Measurements from ENCODE around the gene TAF12. TPM values are rescaled to one million over a fixed set of nuclear protein-coding genes. Genes with fewer than 3 reads are reported as not detected.
"Not testable (repeated sequence)": the region's sequence is repeated elsewhere in the genome, so short reads cannot be mapped to it uniquely, and the experiment has no call there.

TAF12 gene
- total and polyA plus RNA-seq, 10 of the 15 experiments (the other 5 are each of a cell fraction or from before 2014, with no cell fraction given), result 18.3 to 43.3 (median 28.6) TPM

DNA sequence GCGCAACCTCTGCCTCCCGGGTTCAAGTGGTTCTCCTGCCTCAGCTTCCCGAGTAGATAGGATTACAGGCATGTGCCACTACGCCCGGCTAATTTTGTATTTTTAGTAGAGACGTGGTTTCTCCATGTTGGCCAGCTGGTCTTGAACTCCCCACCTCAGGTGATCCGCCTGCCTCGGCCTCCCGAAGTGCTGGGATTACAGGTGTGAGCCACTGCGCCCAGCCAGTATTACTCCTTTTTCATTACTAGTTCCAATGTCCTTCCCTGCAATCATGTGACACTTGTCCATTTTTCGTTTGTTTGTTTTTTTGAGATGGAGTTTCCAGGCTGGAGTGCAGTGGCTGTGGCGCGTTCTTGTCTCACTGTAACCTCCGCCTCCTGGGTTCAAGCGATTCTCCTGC lies 30.1 kb upstream of the TAF12 start:
- SMC1A ChIA-PET (ENCODE audit: uncharacterized antibody, unreplicated experiment); intact Hi-C loops (cut with micrococcal nuclease; ENCODE audit: unreplicated experiment); ATAC-seq; H4K20me1 ChIP-seq (ENCODE audit: control insufficient read depth, insufficient read depth); H3K27me3 ChIP-seq (replicated peaks in 1 of 2; ENCODE audit: control insufficient read depth in 2 of 2, insufficient read depth in 2 of 2, low read length in 1 of 2); POLR2A ChIA-PET; in situ Hi-C loops (cut with MboI); DNase-seq (ENCODE audit: low read depth, low spot score); H3K36me3 ChIP-seq (ENCODE audit: control insufficient read depth in 2 of 2, insufficient read depth in 2 of 2, low read length in 1 of 2); H2AFZ ChIP-seq (ENCODE audit: control insufficient read depth, low read depth, low read length); H3K9me3 ChIP-seq (replicated peaks; ENCODE audit: control insufficient read depth, insufficient read depth, low read length); RAD21 ChIA-PET (ENCODE audit: unreplicated experiment); FAIRE-seq; H3K4me3 ChIP-seq; H3K4me2 ChIP-seq (ENCODE audit: control insufficient read depth, insufficient read depth); BruUV-seq (replicated peaks); CTCF ChIA-PET; H3K27ac ChIP-seq (ENCODE audit: control insufficient read depth, insufficient read depth); H3K9ac ChIP-seq (ENCODE audit: control insufficient read depth, insufficient read depth, low read length); H3K4me1 ChIP-seq (ENCODE audit: control insufficient read depth, insufficient read depth, low read length): not testable (repeated sequence)
- WGBS (ENCODE audit: insufficient coverage, insufficient replicate concordance, low lambda C conversion rate, missing lambda C conversion rate), result 93% methylated on average over 15 of the region's 15 CpGs
- H3K79me2 ChIP-seq (ENCODE audit: control insufficient read depth, insufficient read depth, low read length), result peaks cover 25% of the 10 kb centered on the region

DNA sequence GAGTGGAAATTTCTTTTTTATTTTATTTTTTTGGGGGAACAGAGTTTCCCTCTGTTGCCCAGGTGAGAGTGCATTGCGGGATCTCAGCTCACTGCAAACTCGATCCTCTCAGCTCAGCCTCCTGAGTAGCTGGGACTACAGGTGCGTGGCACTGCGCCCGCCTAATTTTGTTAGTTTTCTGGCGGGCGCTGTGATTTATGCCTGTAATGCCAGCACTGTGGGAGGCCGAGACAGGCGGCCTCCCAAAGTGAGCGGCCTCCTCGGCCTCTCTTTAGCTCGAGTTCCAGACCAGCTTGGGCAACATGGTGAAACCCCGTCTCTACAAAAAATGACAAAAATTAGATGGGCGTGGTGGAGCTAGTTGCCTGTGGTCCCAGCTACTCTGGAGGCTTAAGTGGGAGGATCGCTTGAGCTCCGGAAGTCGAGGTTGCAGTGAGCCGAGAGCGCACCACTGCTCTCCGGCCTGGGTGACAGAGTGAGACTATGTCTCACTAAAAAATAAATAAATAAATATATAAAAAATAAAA lies 28.4 kb upstream of the TAF12 start:
- ATAC-seq, result no peak
- ChIA-PET SMC1A (ENCODE audit: uncharacterized antibody, unreplicated experiment) (interaction anchor here (1.1 kb wide), 1 partner anchor 18 kb away, joined by 4 read pairs; no protein-coding TSS in a partner anchor), POLR2A (interaction anchor here (0.5 to 1.0 kb wide), 3 partner anchors 23 to 88 kb away, joined by 3 read pairs; no protein-coding TSS in a partner anchor), CTCF (interaction anchor here (0.9 kb wide), 1 partner anchor 205 kb away, joined by 4 read pairs; no protein-coding TSS in a partner anchor), RAD21 (ENCODE audit: unreplicated experiment) (no interaction called here)
- no peak overlapping the region for H3K4me3 ChIP-seq
- no peaks in the 10 kb centered on the region for H3K36me3 ChIP-seq (ENCODE audit: control insufficient read depth in 2 of 2, insufficient read depth in 2 of 2, low read length in 1 of 2)
- H3K27me3 ChIP-seq (replicated peaks in 1 of 2; ENCODE audit: control insufficient read depth in 2 of 2, insufficient read depth in 2 of 2, low read length in 1 of 2), result no peaks in the 10 kb centered on the region
- H3K4me2 ChIP-seq (ENCODE audit: control insufficient read depth, insufficient read depth), result no peak overlapping the region
- no peaks in the 10 kb centered on the region for H3K4me1 ChIP-seq (ENCODE audit: control insufficient read depth, insufficient read depth, low read length)
- H3K9me3 ChIP-seq (replicated peaks; ENCODE audit: control insufficient read depth, insufficient read depth, low read length), result no peaks in the 10 kb centered on the region
- H3K79me2 ChIP-seq (ENCODE audit: control insufficient read depth, insufficient read depth, low read length), result peaks cover 25% of the 10 kb centered on the region
- no peaks in the 10 kb centered on the region for H4K20me1 ChIP-seq (ENCODE audit: control insufficient read depth, insufficient read depth)
- in situ Hi-C loops (cut with MboI) (no loop called here), intact Hi-C loops (cut with micrococcal nuclease; ENCODE audit: unreplicated experiment) (no loop called here)
- BruUV-seq (replicated peaks), result no TSS peak
- WGBS (ENCODE audit: insufficient coverage, insufficient replicate concordance, low lambda C conversion rate, missing lambda C conversion rate), result 98% methylated on average over 20 of the region's 20 CpGs
- H2AFZ ChIP-seq (ENCODE audit: control insufficient read depth, low read depth, low read length), result no peak overlapping the region
- H3K9ac ChIP-seq (ENCODE audit: control insufficient read depth, insufficient read depth, low read length), result no peak overlapping the region
- TF ChIP-seq, protein P1, sequence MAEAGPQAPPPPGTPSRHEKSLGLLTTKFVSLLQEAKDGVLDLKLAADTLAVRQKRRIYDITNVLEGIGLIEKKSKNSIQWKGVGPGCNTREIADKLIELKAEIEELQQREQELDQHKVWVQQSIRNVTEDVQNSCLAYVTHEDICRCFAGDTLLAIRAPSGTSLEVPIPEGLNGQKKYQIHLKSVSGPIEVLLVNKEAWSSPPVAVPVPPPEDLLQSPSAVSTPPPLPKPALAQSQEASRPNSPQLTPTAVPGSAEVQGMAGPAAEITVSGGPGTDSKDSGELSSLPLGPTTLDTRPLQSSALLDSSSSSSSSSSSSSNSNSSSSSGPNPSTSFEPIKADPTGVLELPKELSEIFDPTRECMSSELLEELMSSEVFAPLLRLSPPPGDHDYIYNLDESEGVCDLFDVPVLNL (IDR thresholded peaks at IDR 0.05; ENCODE audit: low read depth, low read length), result no peak
- TF ChIP-seq ESRRA (IDR thresholded peaks at IDR 0.05; ENCODE audit: low read length) (no peak), ETV6 (conservative IDR thresholded peaks at IDR 0.05 in 1 of 2, IDR thresholded peaks at IDR 0.05 in 1 of 2; ENCODE audit: borderline replicate concordance in 1 of 2, low read depth in 1 of 2) (no peak), IRF4 (IDR thresholded peaks at IDR 0.05; ENCODE audit: low read depth, low read length) (no peak), FOXM1 (IDR thresholded peaks at IDR 0.05; ENCODE audit: low read depth, low read length) (no peak), ZSCAN29 (IDR thresholded peaks at IDR 0.05) (no peak), RELA (IDR thresholded peaks at IDR 0.05; ENCODE audit: borderline replicate concordance, partially characterized antibody) (no peak), MEF2A (IDR thresholded peaks at IDR 0.05; ENCODE audit: insufficient read depth, low read depth, low read length) (no peak)
- DNase-seq (ENCODE audit: low read depth, low spot score), result no peak
- no peak overlapping the region for H3K27ac ChIP-seq (ENCODE audit: control insufficient read depth, insufficient read depth)
- FAIRE-seq, result no peak

Data from GM12878 (cell line).